ENCODE data around the gene WWC1.

The WWC1 gene

DNA sequence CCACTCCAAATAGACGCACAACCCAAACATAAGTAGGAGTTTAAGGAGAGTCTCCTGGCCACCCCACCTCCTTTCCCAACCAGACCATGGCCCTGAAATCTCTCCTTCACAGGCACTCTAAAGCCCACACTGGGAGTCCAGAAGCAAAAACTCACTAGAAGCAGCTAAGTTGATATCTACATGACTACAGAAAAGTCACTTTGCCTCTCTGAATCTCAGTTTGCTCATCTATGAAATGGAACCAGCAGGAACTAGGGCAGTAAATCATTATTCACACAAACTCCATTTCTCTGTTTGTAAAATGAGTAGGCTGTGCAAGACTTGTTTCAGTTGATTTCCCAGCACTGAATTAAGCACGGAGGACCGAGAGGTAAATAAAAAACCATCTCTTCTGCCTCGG, 4.1 kb upstream of the WWC1 start:
- H3K4me1 ChIP-seq (ENCODE audit: insufficient read depth, low read length) = peaks cover 13% of the 10 kb centered on the region; the same call in 1 of the 2 replicates
- no peak overlapping the region for H3K9ac ChIP-seq (ENCODE audit: low read depth, low read length)
- no peaks in the 10 kb centered on the region for H3K9me3 ChIP-seq (ENCODE audit: insufficient read depth, low read depth, low read length)
- H3K4me3 ChIP-seq (ENCODE audit: low read length) = no peak overlapping the region
- H3K36me3 ChIP-seq (ENCODE audit: insufficient read depth, low read depth, low read length) = no peaks in the 10 kb centered on the region
- no peaks in the 10 kb centered on the region for H3K27me3 ChIP-seq (ENCODE audit: insufficient read depth, low read length)
- no peak overlapping the region for H3K27ac ChIP-seq (ENCODE audit: low read length)

DNA sequence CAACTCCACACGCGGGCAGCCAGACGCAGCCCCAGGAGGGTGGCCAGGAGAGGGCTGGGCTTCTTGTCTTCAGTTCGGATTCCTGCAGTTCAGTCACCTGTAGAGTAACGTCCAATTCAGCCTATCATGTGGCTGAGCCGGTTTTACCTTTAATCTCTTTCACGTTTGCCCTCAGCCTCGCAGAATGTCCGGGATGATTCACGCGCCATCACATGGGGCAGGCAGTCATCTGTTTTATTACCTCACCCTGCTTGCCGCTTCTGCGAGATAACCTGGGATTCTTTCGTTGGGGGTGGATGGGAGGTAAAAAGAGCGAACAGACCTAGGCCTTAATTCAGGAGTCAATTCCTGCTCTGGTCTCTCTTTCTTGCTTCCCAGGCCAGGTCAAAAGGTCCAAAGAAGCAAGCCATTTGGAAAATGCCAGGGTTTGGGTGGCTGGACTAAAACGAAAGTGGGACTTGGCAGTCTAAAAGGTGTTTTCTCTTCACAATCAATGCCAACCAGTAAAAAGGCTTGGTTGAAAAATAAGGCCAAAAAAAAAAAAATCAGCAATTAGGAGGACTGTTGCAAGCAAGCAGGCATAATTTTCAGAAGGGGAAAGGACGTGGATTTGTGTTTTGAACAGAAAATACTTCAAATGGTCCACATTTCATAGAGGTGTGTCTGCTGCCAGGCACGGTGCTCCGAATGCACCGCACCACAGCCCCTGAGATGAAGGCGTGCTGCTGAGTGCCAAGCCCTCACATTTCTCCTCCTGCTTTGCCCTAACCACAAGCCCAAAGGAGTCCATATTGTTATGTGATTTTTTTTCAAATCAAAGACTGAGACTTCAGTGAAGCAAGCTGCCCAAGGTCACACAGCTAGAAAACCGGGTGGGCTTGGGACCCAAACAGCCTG, 2.8 kb upstream of the WWC1 start:
- no peak overlapping the region for H3K9ac ChIP-seq (ENCODE audit: low read depth, low read length)
- H3K9me3 ChIP-seq (ENCODE audit: insufficient read depth, low read depth, low read length) = no peaks in the 10 kb centered on the region
- H3K27me3 ChIP-seq (ENCODE audit: insufficient read depth, low read length) = no peaks in the 10 kb centered on the region
- H3K27ac ChIP-seq (ENCODE audit: low read length) = no peak overlapping the region
- H3K36me3 ChIP-seq (ENCODE audit: insufficient read depth, low read depth, low read length) = no peaks in the 10 kb centered on the region
- peaks cover 18% of the 10 kb centered on the region; the same call in 1 of the 2 replicates for H3K4me1 ChIP-seq (ENCODE audit: insufficient read depth, low read length)
- no peak overlapping the region for H3K4me3 ChIP-seq (ENCODE audit: low read length)

DNA sequence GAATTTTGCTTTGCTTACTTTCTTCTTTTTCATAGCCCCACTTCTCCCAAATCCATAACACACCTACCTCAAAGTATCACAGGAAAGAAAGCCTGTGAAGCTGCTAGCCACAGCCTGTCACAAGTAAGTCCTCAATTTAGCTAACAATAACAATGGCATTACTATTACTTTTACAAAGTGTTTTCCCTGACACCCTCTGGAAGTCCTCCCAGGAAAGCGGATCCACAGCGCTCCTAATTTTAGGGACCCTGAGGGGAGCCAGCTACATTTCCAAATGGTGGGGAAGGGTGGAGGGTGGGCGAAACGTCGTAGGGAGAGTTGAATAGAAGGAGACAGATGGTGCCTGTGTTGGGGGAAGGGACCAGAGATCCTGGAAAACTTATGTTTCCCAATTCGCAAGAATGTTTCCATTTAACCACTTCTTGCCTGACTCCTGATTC, 523 bp upstream of the WWC1 start:
- Histone ChIP-seq H3K36me3 (ENCODE audit: insufficient read depth, low read depth, low read length) (no peaks in the 10 kb centered on the region), H3K27me3 (ENCODE audit: insufficient read depth, low read length) (no peaks in the 10 kb centered on the region), H3K9ac (ENCODE audit: low read depth, low read length) (peak overlapping the region; percentile 69; the same call in 1 of the 2 replicates), H3K4me3 (ENCODE audit: low read length) (peak overlapping the region; percentile 83), H3K4me1 (ENCODE audit: insufficient read depth, low read length) (peaks cover 28% of the 10 kb centered on the region), H3K9me3 (ENCODE audit: insufficient read depth, low read depth, low read length) (no peaks in the 10 kb centered on the region), H3K27ac (ENCODE audit: low read length) (no peak overlapping the region)

DNA sequence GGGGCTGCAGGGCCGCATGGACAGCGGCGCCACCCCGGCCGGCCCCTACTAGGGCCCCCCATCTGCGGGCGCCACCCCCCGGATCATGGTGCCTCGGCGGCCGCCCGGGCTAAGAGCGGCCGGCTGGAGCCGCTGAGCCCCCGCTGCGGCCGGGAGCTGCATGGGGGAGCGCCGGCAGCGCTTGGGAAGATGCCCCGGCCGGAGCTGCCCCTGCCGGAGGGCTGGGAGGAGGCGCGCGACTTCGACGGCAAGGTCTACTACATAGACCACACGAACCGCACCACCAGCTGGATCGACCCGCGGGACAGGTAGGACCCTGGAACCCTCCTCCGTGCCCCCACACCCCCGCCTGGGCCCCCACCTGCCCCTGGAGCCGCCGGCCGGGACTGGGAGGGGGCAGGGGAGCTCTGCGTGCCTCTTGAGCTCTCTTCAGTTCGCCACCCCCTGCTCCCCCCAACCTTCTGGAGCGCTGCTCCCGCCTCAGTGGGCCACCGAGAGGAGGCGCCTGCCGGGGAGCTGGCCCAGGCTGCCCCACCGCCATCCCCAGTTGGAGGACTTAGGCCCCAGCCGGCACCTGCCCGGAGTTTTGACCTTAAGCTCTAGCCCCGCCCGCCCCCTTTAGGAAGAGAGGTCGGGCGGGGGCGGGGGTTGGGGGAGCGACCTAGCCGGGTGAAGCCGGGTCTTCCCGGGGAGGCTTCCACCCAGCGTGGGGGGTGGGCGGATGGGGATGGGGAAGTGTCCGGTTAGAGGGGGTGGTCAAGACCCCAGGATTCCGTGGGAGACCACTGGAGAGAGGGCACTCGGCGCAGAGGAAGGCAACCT, 730 bp downstream of the WWC1 start:
- H3K9me3 ChIP-seq (ENCODE audit: insufficient read depth, low read depth, low read length) = no peaks in the 10 kb centered on the region
- H3K4me3 ChIP-seq (ENCODE audit: low read length) = peak overlapping the region; percentile 77
- H3K36me3 ChIP-seq (ENCODE audit: insufficient read depth, low read depth, low read length) = no peaks in the 10 kb centered on the region
- no peaks in the 10 kb centered on the region for H3K27me3 ChIP-seq (ENCODE audit: insufficient read depth, low read length)
- peaks cover 40% of the 10 kb centered on the region for H3K4me1 ChIP-seq (ENCODE audit: insufficient read depth, low read length)
- no peak overlapping the region for H3K27ac ChIP-seq (ENCODE audit: low read length)
- H3K9ac ChIP-seq (ENCODE audit: low read depth, low read length) = peak overlapping the region; percentile 65; the same call in 1 of the 2 replicates

DNA sequence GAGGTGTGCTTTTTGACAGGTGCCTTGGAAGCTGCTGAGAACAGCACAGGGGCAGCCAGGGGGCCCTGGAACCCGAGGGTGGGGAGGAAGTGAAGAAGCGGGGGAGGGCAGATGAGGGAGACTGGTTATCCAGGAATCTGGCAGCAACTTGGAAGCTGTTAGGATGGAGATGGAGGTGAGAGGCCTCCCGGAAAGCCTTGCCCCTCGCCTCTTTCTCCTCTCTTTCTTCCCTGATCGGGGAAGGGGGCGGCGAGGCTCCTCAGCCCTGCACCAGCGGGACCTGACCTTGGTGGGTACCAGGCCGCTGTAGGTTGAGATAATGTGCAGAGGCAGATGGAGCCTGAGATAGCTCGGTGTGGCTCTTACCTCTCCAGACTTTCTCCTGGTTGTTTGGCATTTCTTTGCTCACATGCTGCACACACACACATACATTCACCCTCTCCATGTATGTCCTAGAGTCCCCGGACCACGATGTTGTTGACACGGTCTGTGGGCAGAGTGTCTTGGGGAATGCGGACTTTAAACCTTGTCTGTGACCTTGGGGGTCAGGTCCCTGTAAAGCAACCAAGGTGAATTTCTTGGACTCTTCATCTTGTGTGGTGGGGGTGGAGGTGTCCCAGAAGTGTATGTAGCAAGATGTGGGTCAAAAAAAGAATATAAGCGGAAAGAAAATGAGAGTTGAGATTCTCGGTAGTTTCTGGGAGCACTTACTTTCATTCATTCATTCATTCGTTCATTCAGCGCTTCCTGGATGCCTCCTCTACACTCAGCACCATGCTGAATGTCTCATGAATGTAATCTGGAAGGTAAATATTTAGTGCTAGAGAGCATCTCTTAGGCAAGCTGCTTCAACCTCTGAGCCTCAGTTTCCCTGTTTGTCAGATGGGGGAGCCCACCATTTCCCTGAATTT, 1.6 kb downstream of the WWC1 start:
- peaks cover 40% of the 10 kb centered on the region for H3K4me1 ChIP-seq (ENCODE audit: insufficient read depth, low read length)
- peak overlapping the region; percentile 65; the same call in 1 of the 2 replicates for H3K9ac ChIP-seq (ENCODE audit: low read depth, low read length)
- peak overlapping the region; percentile 77 for H3K4me3 ChIP-seq (ENCODE audit: low read length)
- H3K27ac ChIP-seq (ENCODE audit: low read length) = no peak overlapping the region
- no peaks in the 10 kb centered on the region for H3K36me3 ChIP-seq (ENCODE audit: insufficient read depth, low read depth, low read length)
- no peaks in the 10 kb centered on the region for H3K9me3 ChIP-seq (ENCODE audit: insufficient read depth, low read depth, low read length)
- H3K27me3 ChIP-seq (ENCODE audit: insufficient read depth, low read length) = no peaks in the 10 kb centered on the region

DNA sequence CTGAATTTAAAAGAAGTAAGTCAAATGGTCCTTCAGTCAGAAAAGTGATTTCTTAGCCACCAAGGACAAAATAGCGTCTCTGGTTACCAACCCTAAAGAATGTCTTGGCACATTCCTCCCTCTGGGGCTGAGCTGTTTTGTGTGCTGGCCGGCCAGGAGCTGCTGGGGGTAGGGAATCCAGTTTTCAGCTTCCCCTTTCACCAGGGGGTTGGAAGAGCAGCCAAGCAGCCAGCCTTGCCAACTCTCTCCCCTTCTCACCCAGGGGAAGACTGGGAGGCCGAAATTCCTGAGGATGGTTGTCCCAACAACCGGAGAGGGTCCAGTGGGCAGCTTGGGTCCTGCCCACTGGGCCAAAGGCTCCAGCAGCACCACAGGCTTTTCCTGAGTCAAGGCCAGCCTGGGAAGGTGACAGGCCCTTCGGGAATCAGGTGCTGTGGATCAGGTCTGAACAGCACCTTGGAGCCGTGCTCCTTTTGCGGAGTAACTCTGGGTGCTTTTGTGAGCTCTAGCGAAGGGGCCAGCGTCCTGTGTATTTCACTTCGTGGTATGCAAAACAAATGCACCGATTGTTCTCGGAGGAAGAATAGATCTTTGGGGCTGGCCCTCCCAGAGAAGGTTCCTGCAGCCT, 4.2 kb downstream of the WWC1 start:
- H3K36me3 ChIP-seq (ENCODE audit: insufficient read depth, low read depth, low read length) = no peaks in the 10 kb centered on the region
- peak overlapping the region; percentile 74; the same call in 1 of the 2 replicates for H3K9ac ChIP-seq (ENCODE audit: low read depth, low read length)
- peak overlapping the region; percentile 53 for H3K4me3 ChIP-seq (ENCODE audit: low read length)
- H3K4me1 ChIP-seq (ENCODE audit: insufficient read depth, low read length) = peaks cover 44% of the 10 kb centered on the region
- no peaks in the 10 kb centered on the region for H3K27me3 ChIP-seq (ENCODE audit: insufficient read depth, low read length)
- no peaks in the 10 kb centered on the region for H3K9me3 ChIP-seq (ENCODE audit: insufficient read depth, low read depth, low read length)
- peak overlapping the region; percentile 81 for H3K27ac ChIP-seq (ENCODE audit: low read length)

DNA sequence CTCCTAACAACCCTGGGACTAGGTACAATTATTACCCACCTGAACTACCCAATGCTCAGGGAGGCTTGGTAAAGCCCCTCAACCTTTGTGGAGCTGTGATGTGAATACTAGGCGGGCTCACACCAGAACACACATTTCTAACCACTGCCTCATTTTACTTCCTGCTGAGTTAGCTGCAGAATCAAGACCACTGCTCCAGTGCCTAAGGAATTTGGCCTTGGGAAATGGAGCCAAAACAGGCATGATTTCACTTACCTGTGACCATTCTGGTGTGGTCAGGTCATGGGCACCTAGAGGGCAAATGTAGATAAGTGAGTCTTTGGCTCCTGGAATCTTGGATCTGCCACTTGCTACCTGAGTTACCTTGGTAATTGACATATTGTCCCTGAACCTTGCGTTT, 5.2 kb downstream of the WWC1 start:
- Histone ChIP-seq H3K4me1 (ENCODE audit: insufficient read depth, low read length) (peaks cover 48% of the 10 kb centered on the region), H3K36me3 (ENCODE audit: insufficient read depth, low read depth, low read length) (no peaks in the 10 kb centered on the region), H3K9ac (ENCODE audit: low read depth, low read length) (0 out of 2 replicates have a peak overlapping the region, but pooled peaks have one; percentile 74), H3K27me3 (ENCODE audit: insufficient read depth, low read length) (no peaks in the 10 kb centered on the region), H3K4me3 (ENCODE audit: low read length) (no peak overlapping the region; the same call in 1 of the 2 replicates), H3K9me3 (ENCODE audit: insufficient read depth, low read depth, low read length) (no peaks in the 10 kb centered on the region), H3K27ac (ENCODE audit: low read length) (no peak overlapping the region)

DNA sequence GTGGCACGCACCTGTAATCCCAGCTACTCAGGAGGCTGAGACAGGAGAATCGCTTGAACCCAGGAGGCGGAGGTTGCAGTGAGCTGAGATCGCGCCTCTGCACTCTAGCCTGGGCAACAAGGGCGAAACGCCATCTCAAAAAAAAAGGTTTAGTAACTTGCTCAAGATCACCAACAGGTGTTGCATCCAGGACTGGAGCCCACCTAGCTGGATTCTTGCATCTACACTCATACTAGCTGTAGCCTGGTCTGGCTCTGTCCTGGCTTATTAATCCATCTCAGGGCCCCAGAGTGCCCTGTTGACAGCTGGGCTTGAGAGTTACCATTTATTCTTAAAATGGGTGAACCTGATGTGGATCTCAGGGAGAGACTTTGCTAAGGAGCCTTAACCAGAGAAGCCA, 7.5 kb downstream of the WWC1 start:
- Histone ChIP-seq H3K9me3 (ENCODE audit: insufficient read depth, low read depth, low read length) (no peaks in the 10 kb centered on the region), H3K4me3 (ENCODE audit: low read length) (no peak overlapping the region), H3K9ac (ENCODE audit: low read depth, low read length) (no peak overlapping the region), H3K36me3 (ENCODE audit: insufficient read depth, low read depth, low read length) (no peaks in the 10 kb centered on the region), H3K27me3 (ENCODE audit: insufficient read depth, low read length) (no peaks in the 10 kb centered on the region), H3K27ac (ENCODE audit: low read length) (no peak overlapping the region), H3K4me1 (ENCODE audit: insufficient read depth, low read length) (peaks cover 61% of the 10 kb centered on the region)

DNA sequence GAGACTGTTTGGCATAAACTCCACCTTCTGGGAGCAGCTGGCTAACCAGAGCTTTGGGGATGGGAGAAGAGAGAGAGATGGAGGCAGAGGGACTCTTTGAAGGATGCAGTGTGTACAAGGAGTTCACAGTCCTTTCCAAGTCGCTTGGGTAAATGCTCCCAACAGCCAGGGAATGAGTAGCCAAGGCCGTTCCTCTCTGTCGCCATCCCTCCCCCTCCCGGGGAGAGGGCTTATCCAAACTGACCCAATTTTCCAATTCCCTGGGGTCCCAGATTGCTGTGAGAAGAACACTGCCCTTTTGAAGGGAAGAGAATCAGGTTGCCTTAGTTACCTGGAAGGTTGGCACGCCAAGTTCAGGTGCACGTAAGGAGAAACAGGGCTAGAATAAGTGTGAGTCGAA, 7.9 kb downstream of the WWC1 start:
- no peaks in the 10 kb centered on the region for H3K9me3 ChIP-seq (ENCODE audit: insufficient read depth, low read depth, low read length)
- H3K4me3 ChIP-seq (ENCODE audit: low read length) = no peak overlapping the region
- H3K9ac ChIP-seq (ENCODE audit: low read depth, low read length) = no peak overlapping the region
- no peaks in the 10 kb centered on the region for H3K27me3 ChIP-seq (ENCODE audit: insufficient read depth, low read length)
- H3K36me3 ChIP-seq (ENCODE audit: insufficient read depth, low read depth, low read length) = no peaks in the 10 kb centered on the region
- peaks cover 61% of the 10 kb centered on the region for H3K4me1 ChIP-seq (ENCODE audit: insufficient read depth, low read length)
- no peak overlapping the region for H3K27ac ChIP-seq (ENCODE audit: low read length)

DNA sequence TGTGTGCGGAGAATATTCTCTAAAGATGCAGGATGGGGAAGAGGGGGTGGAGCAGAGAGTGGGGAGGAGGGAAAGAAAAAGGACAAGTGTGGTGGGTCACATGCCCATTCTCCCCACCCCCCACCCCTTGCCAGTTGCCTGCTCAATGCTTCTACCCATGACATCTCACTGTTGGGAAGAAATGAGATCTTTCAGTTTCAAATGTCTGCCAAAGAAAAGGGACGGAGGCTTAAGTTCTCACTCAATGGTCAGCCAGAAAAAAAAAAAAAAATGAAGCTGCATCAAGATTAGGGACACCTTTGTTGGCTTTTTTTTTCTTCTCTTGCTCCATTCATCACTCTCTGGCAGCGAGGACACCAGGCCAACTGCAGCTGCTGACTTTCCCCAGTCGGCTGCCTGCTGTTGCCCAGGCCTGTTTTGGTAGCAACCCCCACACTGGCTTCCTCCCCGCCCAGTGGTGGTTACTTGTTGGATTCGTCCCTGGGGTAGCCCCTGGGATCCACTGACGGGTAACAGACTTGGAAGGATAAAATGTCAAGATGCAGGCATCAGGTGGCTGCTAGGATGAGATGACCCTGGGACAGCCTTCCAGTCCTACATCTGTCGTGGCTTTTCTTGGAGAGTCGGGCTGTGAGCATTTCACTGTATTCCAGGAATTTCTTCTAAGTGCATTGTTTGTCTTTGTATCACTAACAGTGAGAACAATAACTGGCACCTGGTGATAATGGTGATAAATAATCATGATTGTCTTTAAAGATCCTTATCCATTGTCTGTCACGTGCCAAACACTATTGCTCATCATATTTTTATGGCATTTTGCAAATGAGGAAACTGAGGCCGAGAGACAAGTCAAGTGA, 9.1 kb downstream of the WWC1 start:
- peak overlapping the region; percentile 22; the same call in 1 of the 2 replicates for H3K9ac ChIP-seq (ENCODE audit: low read depth, low read length)

More for the DNA sequence above, 9.1 kb downstream of the WWC1 start:
- Histone ChIP-seq H3K36me3 (ENCODE audit: insufficient read depth, low read depth, low read length) (no peaks in the 10 kb centered on the region), H3K27ac (ENCODE audit: low read length) (peak overlapping the region; percentile 54), H3K27me3 (ENCODE audit: insufficient read depth, low read length) (no peaks in the 10 kb centered on the region), H3K4me1 (ENCODE audit: insufficient read depth, low read length) (peaks cover 55% of the 10 kb centered on the region), H3K9me3 (ENCODE audit: insufficient read depth, low read depth, low read length) (no peaks in the 10 kb centered on the region), H3K4me3 (ENCODE audit: low read length) (peak overlapping the region; percentile 24; the same call in 1 of the 2 replicates)

Data from iPS-20b (cell line).